Endothelial cell of umbilical vein (primary cell): Measurements from ENCODE around the gene HAGH. TPM values are rescaled to one million over a fixed set of nuclear protein-coding genes. Genes with fewer than 3 reads are reported as not detected.

Experiments
- BruUV-seq: library from RNA; stranded (reverse); fragments of 400-500 nt; replicated peaks from 2 replicates; lab custom pipeline; 2021; lab: Mats Ljungman, UMichigan
- CTCF ChIA-PET: fragments of 300-600, 350-600 bp; sonication (Branson Sonifier 250); formaldehyde crosslinking; loops from one replicate; lab custom pipeline; 2021; ENCODE audit warnings: antibody characterized with exemption, inconsistent platforms; lab: Charles Lee
- POLR2A ChIA-PET: fragments of 300-600, 350-600 bp; sonication (Branson Sonifier 250); formaldehyde crosslinking; loops from one replicate; lab custom pipeline; 2021; ENCODE audit warnings: antibody characterized with exemption, inconsistent platforms; lab: Charles Lee
- DNase-seq: peaks from one replicate; pipeline ENCODE4 v3.0.0-alpha.2; 2011; ENCODE audit warnings: low read depth, low spot score
- FAIRE-seq: peaks from 2 replicates; lab custom pipeline; 2011; peaks lifted over from hg19 to GRCh38; lab: Jason Lieb, UNC
- H2AFZ ChIP-seq: 2 replicates; pipeline ENCODE4 v1.6.0; 2012; ENCODE audit warnings: low read depth, low read length, control low read depth, inconsistent platforms
- H3K27ac ChIP-seq: 2 replicates; pipeline ENCODE4 v1.5.1; 2011; ENCODE audit warnings: low read depth, mild to moderate bottlenecking, control low read depth, low read length, moderate library complexity; ENCODE audit not compliant: insufficient read depth
- H3K27me3 ChIP-seq, 2 experiments: 2 replicates each; pipeline versions ENCODE4 v1.6.0 to v1.6.1; 2011; ENCODE audit warnings: low read length in 2 of 2, mixed read lengths in 1 of 2; ENCODE audit not compliant: control insufficient read depth in 2 of 2, insufficient read depth in 2 of 2
- H3K36me3 ChIP-seq, 2 experiments: 2 replicates in 1 of 2; 3 replicates in 1 of 2; pipeline ENCODE4 v1.5.1; 2011; ENCODE audit warnings: low read length in 2 of 2, mild to moderate bottlenecking in 1 of 2, moderate library complexity in 1 of 2; ENCODE audit not compliant: control insufficient read depth in 2 of 2, insufficient read depth in 2 of 2; ENCODE audit errors: extremely low read depth in 1 of 2
- H3K4me1 ChIP-seq: 3 replicates; pipeline ENCODE4 v1.5.1; 2011; ENCODE audit warnings: mild to moderate bottlenecking, low read length; ENCODE audit not compliant: control insufficient read depth, insufficient read depth; ENCODE audit errors: extremely low read depth
- H3K4me2 ChIP-seq: 2 replicates; pipeline ENCODE4 v1.6.1; 2011; ENCODE audit warnings: low read length, control low read depth, mixed read lengths; ENCODE audit not compliant: insufficient read depth
- H3K4me3 ChIP-seq, 3 experiments: fragments of 200-600 bp in 1 of 3; sonication (generic), shearing (Covaris generic) in 1 of 3; replicated peaks in 1 of 3; 2 replicates each; pipeline ENCODE4 v1.5.1; 2011 to 2016; ENCODE audit warnings: control low read depth in 3 of 3, low read length in 3 of 3, mild to moderate bottlenecking in 2 of 3, inconsistent platforms in 1 of 3, low read depth in 1 of 3, moderate library complexity in 1 of 3; ENCODE audit not compliant: insufficient read depth in 1 of 3
- H3K79me2 ChIP-seq: 2 replicates; pipeline ENCODE4 v1.6.0; 2012; ENCODE audit warnings: low read length, inconsistent platforms; ENCODE audit not compliant: control insufficient read depth, insufficient read depth
- H3K9ac ChIP-seq: replicated peaks from 2 replicates; pipeline ENCODE3; 2011; ENCODE audit warnings: low read length, control low read depth; ENCODE audit not compliant: insufficient read depth; ENCODE audit errors: extremely low read depth
- H3K9me1 ChIP-seq: replicated peaks from 3 replicates; pipeline ENCODE4 v1.6.0; 2011; ENCODE audit warnings: mild to moderate bottlenecking, low read length; ENCODE audit not compliant: control insufficient read depth, insufficient read depth; ENCODE audit errors: extremely low read depth
- H3K9me3 ChIP-seq: replicated peaks from 2 replicates; pipeline ENCODE4 v1.5.1; 2012; ENCODE audit warnings: low read length, inconsistent platforms; ENCODE audit not compliant: control insufficient read depth, insufficient read depth
- H4K20me1 ChIP-seq: replicated peaks from 2 replicates; pipeline ENCODE3; 2011; ENCODE audit warnings: mild to moderate bottlenecking, low read length; ENCODE audit not compliant: control insufficient read depth, insufficient read depth; ENCODE audit errors: extremely low read depth
- CTCF ChIP-seq, 2 donors: IDR thresholded peaks; 1 replicate in 1 of 2; 2 replicates in 1 of 2; pipeline ENCODE4 v1.5.1; 2011; ENCODE audit warnings: low read length in 2 of 2, mild to moderate bottlenecking in 2 of 2, moderate library complexity in 2 of 2, control low read depth in 1 of 2, inconsistent platforms in 1 of 2, low read depth in 1 of 2; ENCODE audit not compliant: insufficient read depth in 1 of 2; ENCODE audit errors: extremely low read depth in 1 of 2
- EZH2 ChIP-seq: IDR thresholded peaks from 2 replicates; pipeline ENCODE4 v1.6.1; 2012; ENCODE audit warnings: borderline replicate concordance, low read depth, mild to moderate bottlenecking, moderate library complexity, low read length, inconsistent platforms; ENCODE audit not compliant: severe bottlenecking
- JUN ChIP-seq: IDR thresholded peaks from 2 replicates; pipeline ENCODE4 v1.6.1; 2011; ENCODE audit warnings: borderline replicate concordance, low read depth; ENCODE audit not compliant: insufficient read length, insufficient read depth
- MAX ChIP-seq: IDR thresholded peaks from 2 replicates; pipeline ENCODE4 v1.6.1; 2011; ENCODE audit not compliant: insufficient read depth, insufficient read length
- MYC ChIP-seq: IDR thresholded peaks from one replicate; pipeline ENCODE4 v1.6.1; 2011; ENCODE audit warnings: mild to moderate bottlenecking, low read depth, low read length
- POLR2A ChIP-seq: IDR thresholded peaks from 2 replicates; pipeline ENCODE4 v1.6.1; 2012; ENCODE audit warnings: low read depth, mild to moderate bottlenecking, control low read depth, low read length
- POLR2AphosphoS5 ChIP-seq: IDR thresholded peaks from 2 replicates; pipeline ENCODE4 v1.6.1; 2012; ENCODE audit warnings: low read depth, mild to moderate bottlenecking, control low read depth, low read length, moderate library complexity; ENCODE audit not compliant: insufficient read depth
- dilution Hi-C: fragments of 300-500 bp; cut with MboI; formaldehyde crosslinking; loops from one replicate; pipeline ENCODE4 v1.15.0; 2019; ENCODE audit warnings: low sequenced_read_pairs; ENCODE audit not compliant: extremely low pct_ligation_motif_present
- intact Hi-C: fragments of 100-400 bp; cut with micrococcal nuclease; formaldehyde crosslinking; loops from one replicate; pipeline ENCODE4 v1.10.0; 2022
- polyA plus RNA-seq, 4 experiments: library from polyadenylated mRNA; depleted of rRNA in 3 of 4; stranded (reverse) in 3 of 4; unstranded in 1 of 4; fragments of >200 nt; gene quantifications; 2 replicates each; pipeline versions ENCODE4 v1.2.1 to v1.2.3, GENCODE V29; 2011 to 2012; ENCODE audit warnings: missing spikeins in 1 of 4
- total RNA-seq: library from RNA; stranded (reverse); gene quantifications from 2 replicates; pipeline ENCODE4 v1.2.3, GENCODE V29; 2021

Gene HAGH
- total and polyA plus RNA-seq, 2 donors (not counting 3 experiments of a cell fraction or from before 2014, with no cell fraction given): 54.3 to 84.2 TPM

- CTCF ChIA-PET: no interaction called here
- POLR2A ChIA-PET: no interaction called here
- H2AFZ ChIP-seq: no peak overlapping the region
- no peak overlapping the region for H3K27ac ChIP-seq
- H3K27me3 ChIP-seq: no peaks in the 10 kb centered on the region
- no peak for DNase-seq
- no peaks in the 10 kb centered on the region for H3K4me1 ChIP-seq
- dilution Hi-C loops (no loop called here), intact Hi-C loops (no loop called here)
- no peak overlapping the region for H3K4me3 ChIP-seq
- H3K79me2 ChIP-seq: no peaks in the 10 kb centered on the region
- H3K4me2 ChIP-seq: no peak overlapping the region
- H4K20me1 ChIP-seq: no peaks in the 10 kb centered on the region
- H3K9me3 ChIP-seq: no peaks in the 10 kb centered on the region
- no peaks in the 10 kb centered on the region for H3K9me1 ChIP-seq
- FAIRE-seq: no peak
- no TSS peak for BruUV-seq
- H3K36me3 ChIP-seq: peaks cover 0 to 8% of the 10 kb centered on the region in 2 experiments
- TF ChIP-seq POLR2A: no peak
- no peak for TF ChIP-seq MAX
- no peak for TF ChIP-seq EZH2
- TF ChIP-seq CTCF (IDR thresholded peaks at IDR 0.05; ENCODE audit: extremely low read depth in 1 of 2, insufficient read depth in 1 of 2, low read depth in 1 of 2, low read length in 2 of 2): no peak
- TF ChIP-seq JUN: no peak
- no peak for TF ChIP-seq MYC
- TF ChIP-seq POLR2AphosphoS5: no peak
- no peak overlapping the region for H3K9ac ChIP-seq
Measured at GRCh38 chr16:1792836-1793577, 33.6 kb downstream of the HAGH start.
